ENCODE results near the gene FAM9B.

DNA sequence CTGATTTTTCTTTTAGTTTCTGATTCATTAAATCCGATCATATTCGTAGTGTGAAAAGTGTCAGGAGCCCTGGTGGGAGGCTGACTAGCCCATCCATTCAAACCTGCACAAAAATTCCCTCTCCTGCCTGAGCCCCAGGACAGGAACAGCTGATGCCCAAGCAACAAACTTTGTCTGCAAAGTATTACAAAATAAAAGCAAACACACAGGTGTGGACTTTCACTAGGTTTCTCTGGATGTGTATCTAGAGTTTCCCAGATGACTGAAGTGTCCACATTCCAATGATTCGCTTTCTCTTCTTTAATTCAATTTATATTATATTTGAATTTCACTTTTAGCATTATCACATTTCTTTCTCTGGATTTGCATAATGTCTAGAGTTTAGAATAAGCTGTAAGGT lies 18.2 kb upstream of the FAM9B start:
- TF ChIP-seq EZH2 (IDR thresholded peaks at IDR 0.05; ENCODE audit: low read length) (no peak), CTCF (optimal IDR thresholded peaks at IDR 0.05 in 1 of 3, IDR thresholded peaks at IDR 0.05 in 1 of 3, conservative IDR thresholded peaks at IDR 0.05 in 1 of 3; ENCODE audit: extremely low read depth in 1 of 3, insufficient read depth in 2 of 3, low read length in 3 of 3) (no peak)

Measured in keratinocyte (primary cell).